HCT116 (cell line): ENCODE results near the gene FCN1. TPM values are rescaled to one million over a fixed set of nuclear protein-coding genes. Genes with fewer than 3 reads are reported as not detected.

Source experiments
- ATAC-seq: fragments of 200-7000 bp; cut with Tn5 transposase; 2 replicates; pipeline ENCODE4 v1.9.1; 2020; ENCODE audit warnings: mild to moderate bottlenecking, moderate library complexity
- BruUV-seq: library from RNA; stranded (reverse); fragments of 400-500 nt; replicated peaks from 2 replicates; lab custom pipeline; 2021; lab: Mats Ljungman, UMichigan
- CTCF ChIA-PET: fragments of 300-600 bp; sonication (Branson Sonifier 250); formaldehyde crosslinking; loops from one replicate; lab custom pipeline; 2021; ENCODE audit warnings: antibody characterized with exemption; lab: Charles Lee
- POLR2A ChIA-PET: fragments of 300-600, 350-600 bp; sonication (Branson Sonifier 250); formaldehyde crosslinking; loops from one replicate; lab custom pipeline; 2021; ENCODE audit warnings: antibody characterized with exemption; lab: Charles Lee
- RAD21 ChIA-PET, 2 experiments: fragments of 300-600 bp; sonication (Branson Sonifier 250); formaldehyde crosslinking; loops; one replicate each; lab custom pipeline; 2023; ENCODE audit warnings: low total read pairs in 2 of 2; ENCODE audit not compliant: uncharacterized antibody in 2 of 2, unreplicated experiment in 2 of 2, low non-redundant PET in 1 of 2; lab: Charles Lee
- DNase-seq: peaks from one replicate; pipeline ENCODE4 v3.0.0-alpha.2; 2010; ENCODE audit warnings: low read depth, low spot score
- H2AFZ ChIP-seq: fragments of 200-600 bp; shearing (Covaris generic), sonication (generic); 2 replicates; pipeline ENCODE4 v1.6.1; 2017; ENCODE audit warnings: low read depth, mixed run types, mixed read lengths, antibody characterized with exemption, low read length; ENCODE audit not compliant: poor library complexity, severe bottlenecking
- H3K27ac ChIP-seq: 2 replicates; pipeline ENCODE4 v1.5.1; 2012; ENCODE audit warnings: low read depth, low read length
- H3K27me3 ChIP-seq: fragments of 200-600 bp; sonication (generic); 2 replicates; pipeline ENCODE4 v1.6.1; 2016; ENCODE audit warnings: mixed run types, low read length, mixed read lengths; ENCODE audit not compliant: insufficient read depth
- H3K36me3 ChIP-seq, 2 experiments: fragments of 200-500 bp in 1 of 2; fragments of 200-600 bp in 1 of 2; sonication (Bioruptor generic) in 1 of 2; sonication (generic) in 1 of 2; 2 replicates each; pipeline versions ENCODE4 v1.5.1 to v1.6.1; 2014 to 2016; ENCODE audit warnings: low read length in 2 of 2, inconsistent platforms in 1 of 2, mixed read lengths in 1 of 2, mixed run types in 1 of 2; ENCODE audit not compliant: insufficient read depth in 2 of 2, control insufficient read depth in 1 of 2
- H3K4me1 ChIP-seq, 2 experiments: fragments of 200-600 bp in 1 of 2; sonication (generic) in 1 of 2; 2 replicates each; pipeline versions ENCODE4 v1.5.1 to v1.6.1; 2012 to 2017; ENCODE audit warnings: low read length in 2 of 2, inconsistent platforms in 1 of 2, mild to moderate bottlenecking in 1 of 2, mixed read lengths in 1 of 2, mixed run types in 1 of 2, moderate library complexity in 1 of 2; ENCODE audit not compliant: insufficient read depth in 2 of 2, control insufficient read depth in 1 of 2
- H3K4me2 ChIP-seq: fragments of 200-600 bp; sonication (generic); 2 replicates; pipeline ENCODE4 v1.6.1; 2017; ENCODE audit warnings: mixed run types, low read length, mixed read lengths
- H3K4me3 ChIP-seq, 2 experiments: fragments of 200-600 bp in 1 of 2; sonication (generic) in 1 of 2; replicated peaks in 1 of 2; 2 replicates each; pipeline ENCODE4 v1.5.1; 2011 to 2016; ENCODE audit warnings: low read length in 2 of 2, control low read depth in 1 of 2, low read depth in 1 of 2, mild to moderate bottlenecking in 1 of 2, mixed read lengths in 1 of 2, mixed run types in 1 of 2
- H3K79me2 ChIP-seq: fragments of 200-600 bp; sonication (generic); 2 replicates; pipeline ENCODE4 v1.6.1; 2017; ENCODE audit warnings: mild to moderate bottlenecking, mixed run types, low read length, moderate library complexity, mixed read lengths; ENCODE audit not compliant: insufficient read depth
- H3K9ac ChIP-seq: fragments of 200-600 bp; sonication (generic); 2 replicates; pipeline ENCODE4 v1.6.1; 2016; ENCODE audit warnings: low read length, mixed read lengths
- H3K9me2 ChIP-seq: fragments of 200-600 bp; sonication (generic), shearing (Covaris generic); 2 replicates; pipeline ENCODE4 v1.6.1; 2017; ENCODE audit warnings: mixed run types, mild to moderate bottlenecking, moderate library complexity; ENCODE audit not compliant: insufficient read depth
- H3K9me3 ChIP-seq, 2 experiments: fragments of 200-500 bp in 1 of 2; fragments of 200-600 bp in 1 of 2; sonication (Bioruptor generic) in 1 of 2; sonication (generic) in 1 of 2; 2 replicates each; pipeline ENCODE4 v1.6.1; 2014 to 2017; ENCODE audit warnings: low read length in 2 of 2, mixed read lengths in 2 of 2, inconsistent platforms in 1 of 2, low read depth in 1 of 2, mild to moderate bottlenecking in 1 of 2, mixed run types in 1 of 2, moderate library complexity in 1 of 2; ENCODE audit not compliant: control insufficient read depth in 1 of 2, insufficient read depth in 1 of 2
- H4K20me1 ChIP-seq: fragments of 200-600 bp; sonication (generic), shearing (Covaris generic); 2 replicates; pipeline ENCODE4 v1.6.1; 2017; ENCODE audit warnings: mixed run types, mild to moderate bottlenecking, moderate library complexity; ENCODE audit not compliant: insufficient read depth
- CBX3 ChIP-seq: IDR thresholded peaks from 2 replicates; pipeline ENCODE4 v1.6.1; 2012; ENCODE audit warnings: low read depth
- CEBPB ChIP-seq: IDR thresholded peaks from 2 replicates; pipeline ENCODE4 v1.6.1; 2012; ENCODE audit warnings: low read depth
- EGR1 ChIP-seq: IDR thresholded peaks from 2 replicates; pipeline ENCODE4 v1.6.1; 2012; ENCODE audit warnings: low read depth
- FOSL1 ChIP-seq: IDR thresholded peaks from 2 replicates; pipeline ENCODE4 v1.6.1; 2012; ENCODE audit warnings: low read depth
- intact Hi-C: fragments of 100-400 bp; cut with micrococcal nuclease; formaldehyde crosslinking; loops from 2 replicates; pipeline ENCODE4 v1.10.0; 2022
- total RNA-seq: library from RNA; stranded (reverse); gene quantifications from one replicate; pipeline ENCODE4 v1.2.1, GENCODE V29; 2021; ENCODE audit not compliant: unreplicated experiment

FCN1 gene
- total RNA-seq, 1 experiment from 2014 or later = not detected

DNA sequence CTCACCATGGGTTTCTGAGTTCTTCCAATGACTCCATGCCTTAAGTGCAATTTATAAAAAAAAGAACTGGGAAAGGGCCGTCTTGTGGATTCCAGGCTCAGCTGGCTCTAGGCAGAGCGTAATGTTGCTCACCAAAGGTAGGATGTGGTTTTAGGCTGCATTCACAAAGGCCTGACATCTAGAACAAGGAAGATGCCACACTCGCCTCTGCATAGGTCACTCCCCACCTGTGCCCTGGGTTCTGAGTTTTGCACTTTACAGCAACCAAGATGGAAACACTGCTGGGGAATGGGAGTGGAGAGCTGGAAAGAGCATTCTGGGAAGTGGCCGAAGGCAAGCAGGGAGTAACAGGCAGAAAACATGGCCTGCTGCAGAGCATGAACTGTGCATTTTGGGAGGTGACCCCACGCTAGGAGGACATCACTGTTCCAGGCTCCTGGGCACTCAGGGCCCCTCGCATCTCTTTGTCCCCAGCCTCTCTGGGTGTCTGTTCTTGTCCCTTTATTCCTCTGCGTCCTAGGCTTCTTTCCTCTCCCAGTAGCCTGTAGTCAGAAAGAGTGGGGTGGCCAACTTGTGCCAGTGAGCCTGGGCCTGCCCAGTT lies 24.8 kb downstream of the FCN1 start:
- no peaks in the 10 kb centered on the region for H3K9me3 ChIP-seq
- POLR2A ChIA-PET = no interaction called here
- H2AFZ ChIP-seq = no peak overlapping the region
- no peaks in the 10 kb centered on the region for H4K20me1 ChIP-seq
- H3K36me3 ChIP-seq = no peaks in the 10 kb centered on the region
- H3K4me3 ChIP-seq = no peak overlapping the region
- RAD21 ChIA-PET = no interaction called here
- no peaks in the 10 kb centered on the region for H3K79me2 ChIP-seq
- H3K27me3 ChIP-seq = no peaks in the 10 kb centered on the region
- TF ChIP-seq CBX3 (no peak), EGR1 (no peak), FOSL1 (no peak)
- H3K4me1 ChIP-seq = peaks cover 20 to 27% of the 10 kb centered on the region in 2 experiments
- no peaks in the 10 kb centered on the region for H3K9me2 ChIP-seq
- no peak overlapping the region for H3K9ac ChIP-seq
- DNase-seq (no peak), ATAC-seq (no peak)
- CTCF ChIA-PET = no interaction called here
- H3K4me2 ChIP-seq = no peak overlapping the region
- BruUV-seq = no TSS peak
- no peak overlapping the region for H3K27ac ChIP-seq
- intact Hi-C loops = no loop called here

DNA sequence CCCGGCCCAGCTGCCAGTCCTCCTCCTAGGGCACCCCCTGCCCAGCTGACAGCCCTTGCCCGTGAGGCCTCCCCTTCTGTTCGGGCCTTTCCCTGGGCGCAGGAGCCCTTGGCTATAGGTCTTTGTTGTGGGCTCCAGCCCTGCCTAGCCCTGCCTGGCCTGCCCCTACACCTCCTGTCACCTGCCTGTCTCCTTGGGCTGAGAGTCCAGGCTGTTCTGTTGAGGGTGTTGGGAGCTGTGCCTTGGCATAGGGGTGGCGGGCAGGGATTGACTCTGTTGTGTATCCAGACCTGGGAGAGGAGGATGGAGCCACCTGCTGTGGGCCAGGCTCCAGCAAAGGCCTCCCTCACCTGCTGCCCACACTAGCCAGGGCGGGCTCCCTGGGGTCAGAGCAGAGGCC lies 25.5 kb downstream of the FCN1 start:
- BruUV-seq = no TSS peak
- Histone ChIP-seq H3K4me2 (no peak overlapping the region), H3K9me2 (no peaks in the 10 kb centered on the region), H2AFZ (no peak overlapping the region), H3K79me2 (no peaks in the 10 kb centered on the region), H4K20me1 (no peaks in the 10 kb centered on the region), H3K9me3 (no peaks in the 10 kb centered on the region), H3K4me1 (peaks cover 20 to 24% of the 10 kb centered on the region in 2 experiments), H3K36me3 (no peaks in the 10 kb centered on the region), H3K9ac (no peak overlapping the region), H3K4me3 (no peak overlapping the region), H3K27ac (no peak overlapping the region), H3K27me3 (no peaks in the 10 kb centered on the region)
- ChIA-PET RAD21 (no interaction called here), POLR2A (no interaction called here), CTCF (no interaction called here)
- ATAC-seq (no peak), DNase-seq (no peak)
- no peak for TF ChIP-seq CEBPB
- intact Hi-C loops = no loop called here
